ENCODE results near the gene ZDHHC11B.

- TF ChIP-seq CTCF (IDR thresholded peaks at IDR 0.05) (no peak), POLR2A (IDR thresholded peaks at IDR 0.05) (no peak)
Measured at GRCh38 chr5:672329-673160, 112.0 kb downstream of the ZDHHC11B start.
